HCT116 (cell line): ENCODE results near the gene PPP1R1B.

ENCODE experiments used
- CTCF ChIP-seq, 3 experiments: fragments of 200-600 bp in 1 of 3; sonication (generic) in 1 of 3; IDR thresholded peaks in 2 of 3; conservative IDR thresholded peaks in 1 of 3; 2 replicates each; pipeline ENCODE4 v1.5.1; 2012 to 2017; ENCODE audit warnings: low read depth in 2 of 3, low read length in 2 of 3, antibody characterized with exemption in 1 of 3, borderline replicate concordance in 1 of 3, control low read depth in 1 of 3, mild to moderate bottlenecking in 1 of 3, mixed read lengths in 1 of 3, mixed run types in 1 of 3, moderate library complexity in 1 of 3; ENCODE audit not compliant: insufficient read depth in 1 of 3
- EZH2 ChIP-seq: fragments of 200-600 bp; sonication (generic); IDR thresholded peaks from 2 replicates; pipeline ENCODE4 v1.6.1; 2017; ENCODE audit warnings: antibody characterized with exemption, mixed run types
- JUND ChIP-seq: IDR thresholded peaks from 2 replicates; pipeline ENCODE4 v1.6.1; 2012
- MAX ChIP-seq: IDR thresholded peaks from 2 replicates; pipeline ENCODE4 v1.6.1; 2012
- YY1 ChIP-seq: IDR thresholded peaks from 2 replicates; pipeline ENCODE4 v1.6.1; 2011; ENCODE audit warnings: low read length, low read depth, moderate library complexity, mild to moderate bottlenecking; ENCODE audit not compliant: insufficient replicate concordance; ENCODE audit errors: extremely low read depth

- TF ChIP-seq YY1 (no peak), JUND (no peak), CTCF (IDR thresholded peaks at IDR 0.05 in 2 of 3, conservative IDR thresholded peaks at IDR 0.05 in 1 of 3; ENCODE audit: borderline replicate concordance in 1 of 3, insufficient read depth in 1 of 3, low read depth in 2 of 3, low read length in 2 of 3) (no peak), EZH2 (no peak), MAX (no peak)
These were observed 19.5 kb upstream of the PPP1R1B start for GRCh38 chr17:39607057-39607850.
